VCaP (cell line): ENCODE data around the gene PDLIM7.

Experiments
- H3K27ac ChIP-seq: fragments of 450-650 bp; 2 replicates; pipeline ENCODE4 v1.5.1; 2017
- TF ChIP-seq, protein P1 (sequence below): fragments of 450-650 bp; conservative IDR thresholded peaks from 2 replicates; pipeline ENCODE4 v1.5.1; 2017; ENCODE audit warnings: mild to moderate bottlenecking, moderate library complexity

Gene PDLIM7

DNA sequence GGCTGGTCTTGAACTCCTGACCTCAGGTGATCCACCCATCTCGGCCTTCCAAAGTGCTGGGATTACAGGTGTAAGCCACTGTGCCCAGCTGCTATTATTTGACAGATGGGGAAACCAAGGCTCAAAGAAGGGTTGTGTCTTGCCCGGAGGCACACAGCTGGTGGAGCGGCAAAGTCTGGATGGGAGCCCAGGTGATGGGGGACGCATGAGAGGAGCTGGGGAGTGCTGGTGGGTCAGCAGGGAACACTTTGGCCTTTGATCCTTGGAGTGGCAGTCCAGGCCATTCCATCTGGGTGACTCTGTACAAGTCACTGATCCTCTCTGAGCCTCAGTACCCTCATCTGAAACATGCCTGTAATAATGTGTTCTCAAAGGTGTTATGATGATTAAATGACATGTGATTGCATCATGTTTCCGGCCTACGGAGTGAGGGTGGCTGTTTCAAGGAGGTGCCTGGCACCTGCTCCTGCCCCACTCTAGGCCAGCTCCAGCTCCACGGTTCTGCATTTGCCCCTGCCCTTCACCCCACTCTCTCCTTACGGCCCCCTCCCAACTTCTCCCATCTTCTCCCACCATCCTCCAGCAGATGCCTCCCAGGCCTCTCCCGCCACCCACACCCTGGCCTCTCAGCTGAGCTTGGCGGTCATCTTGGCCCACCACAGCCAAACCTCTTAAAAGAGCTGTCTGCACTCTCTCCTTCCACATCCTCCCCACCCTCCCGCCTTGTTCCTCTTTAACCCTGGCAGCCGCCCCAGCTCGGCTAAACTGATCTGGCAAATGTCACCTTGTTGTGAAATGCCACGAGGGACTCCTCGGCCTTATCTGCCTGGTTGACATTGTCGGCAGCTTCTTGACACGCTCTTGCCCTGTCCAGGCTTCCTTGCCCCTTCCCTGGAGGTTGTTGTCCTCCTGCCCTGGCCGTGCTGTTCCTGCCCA, 18.4 kb downstream of the PDLIM7 start:
- TF ChIP-seq, protein P1, sequence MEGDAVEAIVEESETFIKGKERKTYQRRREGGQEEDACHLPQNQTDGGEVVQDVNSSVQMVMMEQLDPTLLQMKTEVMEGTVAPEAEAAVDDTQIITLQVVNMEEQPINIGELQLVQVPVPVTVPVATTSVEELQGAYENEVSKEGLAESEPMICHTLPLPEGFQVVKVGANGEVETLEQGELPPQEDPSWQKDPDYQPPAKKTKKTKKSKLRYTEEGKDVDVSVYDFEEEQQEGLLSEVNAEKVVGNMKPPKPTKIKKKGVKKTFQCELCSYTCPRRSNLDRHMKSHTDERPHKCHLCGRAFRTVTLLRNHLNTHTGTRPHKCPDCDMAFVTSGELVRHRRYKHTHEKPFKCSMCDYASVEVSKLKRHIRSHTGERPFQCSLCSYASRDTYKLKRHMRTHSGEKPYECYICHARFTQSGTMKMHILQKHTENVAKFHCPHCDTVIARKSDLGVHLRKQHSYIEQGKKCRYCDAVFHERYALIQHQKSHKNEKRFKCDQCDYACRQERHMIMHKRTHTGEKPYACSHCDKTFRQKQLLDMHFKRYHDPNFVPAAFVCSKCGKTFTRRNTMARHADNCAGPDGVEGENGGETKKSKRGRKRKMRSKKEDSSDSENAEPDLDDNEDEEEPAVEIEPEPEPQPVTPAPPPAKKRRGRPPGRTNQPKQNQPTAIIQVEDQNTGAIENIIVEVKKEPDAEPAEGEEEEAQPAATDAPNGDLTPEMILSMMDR: no peak
- H3K27ac ChIP-seq: peak overlapping the region; percentile 32; the same call in 1 of the 2 replicates

DNA sequence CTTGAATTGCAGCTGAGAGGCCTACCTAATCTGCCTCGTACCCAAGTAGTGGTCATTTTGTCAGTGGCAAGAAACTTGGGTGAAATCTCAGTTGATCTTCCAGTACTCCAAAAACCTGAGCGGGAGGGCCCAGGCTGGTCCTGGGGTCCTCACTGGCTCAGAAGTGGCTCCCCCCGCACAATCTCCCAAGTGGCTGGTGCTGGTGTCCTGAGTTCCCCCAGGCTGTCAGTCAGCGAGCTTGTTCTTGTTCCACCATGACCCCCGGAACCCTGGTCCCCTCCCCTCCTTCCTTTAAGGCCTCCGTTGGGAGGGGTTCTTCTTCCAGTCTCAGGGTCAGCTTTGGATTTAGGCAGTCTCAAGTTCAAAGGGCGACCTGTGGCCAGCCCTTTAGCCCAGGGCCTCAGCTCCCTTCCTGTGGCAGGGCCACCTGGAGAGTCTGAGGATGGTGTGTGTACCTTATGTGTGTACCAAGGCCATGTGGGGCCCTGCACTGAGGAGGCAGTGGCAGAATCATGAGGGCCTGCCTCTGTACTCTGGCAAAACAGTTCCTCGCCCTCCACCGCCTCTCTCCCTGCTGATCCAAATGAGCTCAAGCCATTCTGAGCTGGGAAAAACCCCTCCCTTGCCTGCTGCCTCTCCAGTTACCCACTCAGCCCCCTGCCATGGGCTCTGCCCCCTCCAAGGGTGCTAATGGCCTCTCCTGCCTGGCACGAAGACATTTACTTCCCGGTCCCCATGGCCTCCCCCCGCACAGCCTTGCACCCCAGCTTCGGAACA, 19.5 kb downstream of the PDLIM7 start:
- TF ChIP-seq, protein P1: no peak
- H3K27ac ChIP-seq: no peak overlapping the region

DNA sequence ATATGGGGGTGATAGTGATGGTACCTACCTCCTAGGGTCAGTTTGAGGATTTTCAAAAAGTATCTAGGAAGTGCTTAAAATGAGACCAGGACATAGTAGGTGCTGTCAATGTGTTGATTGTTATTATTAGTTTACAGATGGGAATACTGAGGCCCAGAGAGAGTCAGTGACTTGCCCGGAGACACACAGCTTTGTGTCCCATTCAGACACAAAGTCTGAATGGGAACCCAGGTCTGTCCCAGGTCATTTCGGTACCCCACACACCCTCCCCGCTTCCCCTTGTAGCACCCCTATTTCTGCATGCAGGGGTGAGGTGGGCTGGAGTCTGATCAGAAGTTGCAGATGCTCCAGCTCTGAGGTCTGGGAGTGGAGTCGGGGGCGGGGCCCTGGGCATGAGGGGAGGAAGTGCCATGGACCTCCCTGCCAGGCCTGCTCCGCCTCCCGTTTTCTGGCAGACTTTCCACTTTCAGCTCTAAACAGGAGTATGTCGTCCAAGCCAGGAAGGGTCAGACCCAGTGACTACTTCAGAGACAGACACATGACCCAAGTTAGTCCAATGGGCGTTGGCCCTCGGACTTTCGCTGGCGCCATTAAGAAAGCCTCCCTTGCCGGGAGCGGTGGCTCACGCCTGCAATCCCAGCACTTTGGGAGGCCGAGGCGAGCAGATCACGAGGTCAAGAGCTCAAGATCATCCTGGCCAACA, 20.7 kb downstream of the PDLIM7 start:
- TF ChIP-seq, protein P1: no peak
- H3K27ac ChIP-seq: no peak overlapping the region

DNA sequence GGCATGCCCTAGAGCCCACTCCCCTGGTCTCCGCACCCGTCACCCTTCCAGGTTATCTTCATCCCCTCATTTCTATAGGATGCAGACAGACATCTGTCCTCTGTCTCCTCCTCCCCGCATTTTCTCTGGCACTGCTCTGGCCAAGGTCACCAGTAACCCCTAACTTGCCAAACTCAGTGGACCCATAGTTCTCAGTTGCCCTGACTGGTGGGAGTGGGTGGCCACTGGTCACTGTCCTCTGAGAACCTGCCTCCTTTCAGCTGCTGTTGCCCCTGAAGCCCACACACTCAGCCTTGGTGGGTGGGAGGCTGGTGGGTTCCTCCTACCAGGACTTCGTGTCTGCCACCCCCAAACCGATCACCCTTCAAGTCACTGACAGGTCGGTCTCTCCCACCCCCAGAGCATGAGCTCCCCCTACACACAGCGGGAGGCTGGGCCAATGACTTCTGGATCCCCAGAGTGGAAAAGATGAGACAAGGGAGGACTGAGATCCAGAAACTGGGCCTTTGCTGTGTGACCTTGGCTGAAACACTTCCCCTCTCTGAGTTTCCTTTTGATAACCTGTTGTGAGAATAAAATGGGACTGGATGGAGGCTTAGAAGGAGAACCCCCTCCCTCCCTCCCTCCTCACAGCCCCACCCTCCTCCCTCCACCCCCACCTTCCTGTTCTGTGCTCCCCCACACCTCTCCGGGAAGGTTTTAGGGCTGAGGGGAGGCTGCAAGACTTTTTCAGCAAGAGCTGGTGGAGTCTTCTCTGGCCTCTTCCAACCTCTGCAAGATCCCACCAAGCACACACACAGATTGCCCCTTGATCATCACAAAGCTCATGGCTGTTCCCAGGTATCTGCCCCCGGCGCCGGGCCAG, 21.6 kb downstream of the PDLIM7 start:
- TF ChIP-seq, protein P1: no peak

DNA sequence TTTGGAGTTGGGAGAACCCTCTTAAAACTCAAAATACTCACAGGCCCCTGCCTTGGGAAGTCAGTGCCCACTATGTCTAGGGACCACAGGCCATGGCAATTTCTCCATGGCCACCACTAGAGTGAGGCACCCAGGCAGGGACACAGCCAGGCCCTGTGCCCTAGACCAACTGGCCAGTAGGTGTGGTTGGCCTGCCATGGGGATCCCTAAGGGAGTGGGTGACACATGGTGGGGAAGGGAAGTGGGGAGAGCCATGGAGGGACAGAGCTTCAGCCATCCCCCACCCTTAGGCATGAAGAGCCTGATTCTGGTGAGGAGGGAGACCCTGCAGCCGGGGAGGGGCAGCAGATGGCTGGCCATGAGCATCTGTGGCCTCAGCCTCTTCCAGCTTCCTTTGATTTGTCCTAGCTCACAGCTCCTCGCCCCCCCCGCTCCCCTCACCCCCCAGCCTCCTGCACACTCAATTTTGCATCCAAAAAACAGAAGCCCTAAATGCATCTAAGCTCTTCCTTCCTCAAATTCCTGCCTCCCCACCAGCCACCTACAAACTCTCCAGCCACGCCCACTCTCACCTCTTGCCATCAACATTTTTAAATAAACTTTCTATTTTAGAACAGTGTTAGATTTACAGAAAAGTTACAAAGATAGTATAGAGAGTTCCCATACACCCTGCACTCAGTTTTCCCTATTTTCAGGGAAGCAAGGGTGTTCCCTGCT, 22.4 kb downstream of the PDLIM7 start:
- no peak overlapping the region for H3K27ac ChIP-seq
- TF ChIP-seq, protein P1: no peak

More for the DNA sequence above, 21.6 kb downstream of the PDLIM7 start:
- no peak overlapping the region for H3K27ac ChIP-seq

DNA sequence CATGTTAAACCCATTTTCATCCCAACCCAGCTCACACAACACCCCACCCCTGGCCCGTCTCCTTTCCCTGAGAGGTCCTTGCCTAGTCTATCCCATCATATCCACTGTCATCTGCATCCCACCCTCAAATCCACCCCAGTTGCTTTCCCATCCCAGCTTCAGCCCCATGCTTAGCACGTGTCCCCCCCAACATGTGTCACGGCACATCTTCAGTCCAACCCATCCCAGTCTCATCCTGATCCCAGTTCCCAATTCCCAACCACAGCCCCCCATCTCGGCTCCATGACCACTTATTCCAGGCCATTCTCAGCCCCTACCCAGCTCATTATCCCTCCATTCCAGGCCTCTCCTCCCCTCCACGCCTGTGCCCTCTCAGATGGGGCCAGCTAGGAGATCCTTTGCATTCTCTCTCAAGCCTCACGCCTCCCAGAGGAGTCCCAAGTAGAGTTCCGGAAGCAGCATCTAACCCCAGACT, 23.4 kb downstream of the PDLIM7 start:
- H3K27ac ChIP-seq: peak overlapping the region; percentile 94; the same call in 1 of the 2 replicates
- TF ChIP-seq, protein P1: no peak
